B cell (primary cell): ENCODE measurements around the gene ARMC9. TPM values are rescaled to one million over a fixed set of nuclear protein-coding genes. Genes with fewer than 3 reads are reported as not detected.

Experiments used
- ATAC-seq: fragments of 200-7000 bp; cut with Tn5 transposase; one replicate; pipeline ENCODE4 v1.10.0; 2021; ENCODE audit warnings: low read depth, mild to moderate bottlenecking, moderate number of reproducible peaks, moderate library complexity
- CTCF ChIA-PET: fragments of 350-600 bp; sonication (Branson Sonifier 250); formaldehyde crosslinking; loops from one replicate; lab custom pipeline; 2021; ENCODE audit warnings: antibody characterized with exemption, inconsistent platforms; lab: Charles Lee
- POLR2A ChIA-PET: fragments of 350-600 bp; sonication (Branson Sonifier 250); formaldehyde crosslinking; loops from one replicate; lab custom pipeline; 2021; ENCODE audit warnings: antibody characterized with exemption; lab: Charles Lee
- DNase-seq: peaks from one replicate; pipeline ENCODE4 v3.0.0; 2013
- H2AFZ ChIP-seq: 2 replicates; pipeline ENCODE4 v1.6.1; 2012; ENCODE audit warnings: mild to moderate bottlenecking, low read depth, low read length; ENCODE audit not compliant: insufficient read depth, poor library complexity, severe bottlenecking
- H3K27ac ChIP-seq, 2 donors: 1 replicate in 1 of 2; 2 replicates in 1 of 2; pipeline ENCODE4 v1.5.1; 2012 to 2013; ENCODE audit warnings: low read length in 2 of 2, mild to moderate bottlenecking in 2 of 2, moderate library complexity in 1 of 2
- H3K27me3 ChIP-seq, 4 experiments: fragments of 200-600 bp in 1 of 4; sonication (generic) in 1 of 4; replicated peaks in 1 of 4; 1 replicate in 2 of 4; 2 replicates in 2 of 4; pipeline versions ENCODE4 v1.6.1 to v1.7.0; 2013 to 2016; ENCODE audit warnings: low read length in 3 of 4, mild to moderate bottlenecking in 2 of 4, mixed read lengths in 1 of 4, moderate library complexity in 1 of 4; ENCODE audit not compliant: insufficient read depth in 4 of 4, control insufficient read depth in 3 of 4; ENCODE audit errors: control extremely low read depth in 1 of 4
- H3K36me3 ChIP-seq, 2 experiments: replicated peaks in 1 of 2; 1 replicate in 1 of 2; 2 replicates in 1 of 2; pipeline versions ENCODE4 v1.6.1 to v1.7.1; 2013; ENCODE audit warnings: low read length in 1 of 2; ENCODE audit not compliant: insufficient read depth in 2 of 2, control insufficient read depth in 1 of 2; ENCODE audit errors: control extremely low read depth in 1 of 2, extremely low read depth in 1 of 2
- H3K4me1 ChIP-seq, 2 donors: fragments of 200-600 bp in 1 of 2; sonication (generic) in 1 of 2; 1 replicate in 1 of 2; 2 replicates in 1 of 2; pipeline versions ENCODE4 v1.5.1 to v1.6.1; 2013 to 2017; ENCODE audit warnings: low read length in 2 of 2; ENCODE audit not compliant: control insufficient read depth in 2 of 2, insufficient read depth in 2 of 2
- H3K4me2 ChIP-seq: replicated peaks from 2 replicates; pipeline ENCODE3; 2012; ENCODE audit warnings: mild to moderate bottlenecking, low read depth, low read length; ENCODE audit not compliant: poor library complexity, severe bottlenecking
- H3K4me3 ChIP-seq, 5 experiments: fragments of 200-600 bp in 1 of 5; sonication (generic) in 1 of 5; 1 replicate in 3 of 5; 2 replicates in 2 of 5; pipeline versions ENCODE4 v1.5.1 to v1.7.0; 2011 to 2016; ENCODE audit warnings: low read length in 4 of 5, mild to moderate bottlenecking in 4 of 5, low read depth in 2 of 5, control low read depth in 1 of 5, moderate library complexity in 1 of 5; ENCODE audit not compliant: insufficient read depth in 1 of 5; ENCODE audit errors: control extremely low read depth in 1 of 5, extremely low read depth in 1 of 5
- H3K79me2 ChIP-seq: fragments of 200-600 bp; sonication (generic); one replicate; pipeline ENCODE4 v1.6.0; 2016; ENCODE audit warnings: low read length; ENCODE audit not compliant: control insufficient read depth, insufficient read depth
- H3K9ac ChIP-seq: fragments of 200-600 bp; sonication (generic); 2 replicates; pipeline ENCODE4 v1.6.1; 2017; ENCODE audit warnings: mild to moderate bottlenecking, low read length, moderate library complexity
- H3K9me3 ChIP-seq, 3 donors: one replicate each; pipeline versions ENCODE4 v1.6.1 to v1.7.1; 2013; ENCODE audit warnings: low read length in 2 of 3; ENCODE audit not compliant: control insufficient read depth in 2 of 3, insufficient read depth in 1 of 3; ENCODE audit errors: control extremely low read depth in 1 of 3
- H4K20me1 ChIP-seq: 2 replicates; pipeline ENCODE4 v1.6.0; 2012; ENCODE audit warnings: mild to moderate bottlenecking, low read length; ENCODE audit not compliant: insufficient read depth, control insufficient read depth, poor library complexity, severe bottlenecking
- H3K27ac Mint-ChIP-seq: one replicate; pipeline ENCODE4 v1.8.0; 2021; ENCODE audit warnings: mixed read lengths
- H3K27me3 Mint-ChIP-seq: one replicate; pipeline ENCODE4 v1.8.0; 2021; ENCODE audit warnings: mixed read lengths
- H3K4me1 Mint-ChIP-seq: one replicate; pipeline ENCODE4 v1.8.0; 2021; ENCODE audit warnings: mixed read lengths
- H3K4me3 Mint-ChIP-seq: one replicate; pipeline ENCODE4 v1.8.0; 2021; ENCODE audit warnings: mixed read lengths
- H3K9me3 Mint-ChIP-seq: one replicate; pipeline ENCODE4 v1.8.0; 2022; ENCODE audit warnings: mixed read lengths; ENCODE audit not compliant: insufficient read depth
- CTCF ChIP-seq: fragments of 200-600 bp; IDR thresholded peaks from one replicate; pipeline ENCODE4 v1.8.0; 2022; ENCODE audit warnings: antibody characterized with exemption, mild to moderate bottlenecking
- EZH2 ChIP-seq: IDR thresholded peaks from 2 replicates; pipeline ENCODE4 v1.6.1; 2012; ENCODE audit warnings: borderline replicate concordance, low read depth, mild to moderate bottlenecking, moderate library complexity, low read length; ENCODE audit not compliant: insufficient read depth, poor library complexity, severe bottlenecking
- WGBS: methylation state at CpG from one replicate; pipeline ENCODE4 v1.1.5; 2013; ENCODE audit warnings: missing lambda C conversion rate; ENCODE audit not compliant: insufficient coverage; 5-methylcytosine and 5-hydroxymethylcytosine counted together
- intact Hi-C: fragments of 100-400 bp; cut with micrococcal nuclease; formaldehyde crosslinking; loops from one replicate; pipeline ENCODE4 v1.10.0; 2022
- polyA plus RNA-seq: library from polyadenylated mRNA; depleted of rRNA; stranded (reverse); fragments of >200 nt; gene quantifications from 2 replicates; pipeline ENCODE4 v1.2.3, GENCODE V29; 2012
- total RNA-seq, 2 donors: library from RNA; stranded (reverse); fragments of 120-200 nt in 1 of 2; gene quantifications; 1 replicate in 1 of 2; 2 replicates in 1 of 2; pipeline versions ENCODE4 v1.2.3 to v1.2.4, GENCODE V29; 2013 to 2022

The ARMC9 gene
- total and polyA plus RNA-seq, 2 donors (not counting 1 experiment from before 2014, with no cell fraction given): 0.40 to 5.4 TPM

GRCh38 chr2:231287696-231288095, 89.3 kb downstream of the ARMC9 start:
- ATAC-seq (no peak), DNase-seq (no peak)
- H3K9me3 Mint-ChIP-seq: no peaks in the 10 kb centered on the region
- H3K27me3 ChIP-seq: no peaks in the 10 kb centered on the region
- no peak overlapping the region for H3K9ac ChIP-seq
- H3K4me2 ChIP-seq: no peak overlapping the region
- no peak overlapping the region for H3K4me3 ChIP-seq
- H3K4me1 Mint-ChIP-seq: no peaks in the 10 kb centered on the region
- H3K4me3 Mint-ChIP-seq: no peak overlapping the region
- WGBS: 97% methylated on average over 3 of the region's 5 CpGs
- H3K4me1 ChIP-seq: no peaks in the 10 kb centered on the region
- ChIA-PET POLR2A (no interaction called here), CTCF (interaction anchor here (0.9 to 1.1 kb wide), 2 partner anchors 9 to 120 kb away, joined by 4 read pairs; no protein-coding TSS in a partner anchor)
- TF ChIP-seq EZH2 (no peak), CTCF (no peak)
- no peaks in the 10 kb centered on the region for H3K79me2 ChIP-seq
- H3K36me3 ChIP-seq: no peaks in the 10 kb centered on the region
- H3K27me3 Mint-ChIP-seq: no peaks in the 10 kb centered on the region
- H3K27ac ChIP-seq: no peak overlapping the region
- peaks cover 0 to 4% (median 0%) of the 10 kb centered on the region in 3 donors for H3K9me3 ChIP-seq
- no peak overlapping the region for H2AFZ ChIP-seq
- intact Hi-C loops: no loop called here
- no peak overlapping the region for H3K27ac Mint-ChIP-seq
- no peaks in the 10 kb centered on the region for H4K20me1 ChIP-seq

- TF ChIP-seq CTCF (no peak), EZH2 (no peak)
- Mint-ChIP-seq H3K27ac (no peak overlapping the region), H3K27me3 (no peaks in the 10 kb centered on the region), H3K4me1 (no peaks in the 10 kb centered on the region), H3K9me3 (no peaks in the 10 kb centered on the region), H3K4me3 (no peak overlapping the region)
- H3K27me3 ChIP-seq: no peaks in the 10 kb centered on the region
- no peak overlapping the region for H2AFZ ChIP-seq
- no peaks in the 10 kb centered on the region for H3K4me1 ChIP-seq
- ChIA-PET POLR2A (no interaction called here), CTCF (interaction anchor here (1.1 kb wide), 1 partner anchor 8 kb away, joined by 4 read pairs; no protein-coding TSS in a partner anchor)
- intact Hi-C loops: no loop called here
- no peaks in the 10 kb centered on the region for H3K36me3 ChIP-seq
- no peak overlapping the region for H3K27ac ChIP-seq
- ATAC-seq (no peak), DNase-seq (no peak)
- no peak overlapping the region for H3K4me3 ChIP-seq
- H3K9me3 ChIP-seq: peaks cover 0 to 4% (median 0%) of the 10 kb centered on the region in 3 donors
- H3K79me2 ChIP-seq: no peaks in the 10 kb centered on the region
- no peaks in the 10 kb centered on the region for H4K20me1 ChIP-seq
- no peak overlapping the region for H3K4me2 ChIP-seq
- H3K9ac ChIP-seq: no peak overlapping the region
- 80% methylated on average over 5 of the region's 7 CpGs for WGBS
These were observed 90.2 kb downstream of the ARMC9 start for GRCh38 chr2:231288590-231288989.
